ENCODE results near the gene HES6. TPM values are rescaled to one million over a fixed set of nuclear protein-coding genes. Genes with fewer than 3 reads are reported as not detected.

Gene HES6
- total RNA-seq, 4 donors from 2014 or later = 5.3 to 9.1 (median 5.6) TPM

DNA sequence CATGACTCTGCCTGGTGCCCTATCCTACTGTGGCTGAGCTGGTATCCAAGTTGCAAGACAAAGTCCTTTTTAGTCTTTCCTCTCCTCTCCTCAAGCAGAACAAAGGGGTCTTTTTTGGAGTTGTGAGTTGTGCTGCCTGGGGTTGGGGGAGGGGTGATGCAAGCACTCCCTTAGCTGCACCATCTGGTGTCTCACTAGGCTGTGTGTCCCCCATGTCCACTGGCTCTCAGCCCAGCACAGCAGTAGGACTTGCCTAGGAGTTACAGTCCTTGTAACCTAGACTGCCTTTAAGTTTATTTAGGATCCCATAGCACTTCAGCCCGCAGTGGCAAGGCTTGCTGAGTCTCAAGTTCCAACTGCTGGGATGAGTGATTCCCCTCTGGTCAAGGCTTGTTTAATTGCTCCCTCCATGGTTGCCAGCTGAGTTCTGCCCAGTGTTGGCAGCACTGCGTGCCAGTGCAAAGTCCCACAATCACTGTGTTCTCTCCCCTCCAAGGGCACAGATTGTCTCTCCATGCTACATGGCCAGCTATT, 23.1 kb downstream of the HES6 start:
- DNase-seq (ENCODE audit: low spot score) (no peak), ATAC-seq (ENCODE audit: low FRiP score) (no peak)
- TF ChIP-seq, protein P1, sequence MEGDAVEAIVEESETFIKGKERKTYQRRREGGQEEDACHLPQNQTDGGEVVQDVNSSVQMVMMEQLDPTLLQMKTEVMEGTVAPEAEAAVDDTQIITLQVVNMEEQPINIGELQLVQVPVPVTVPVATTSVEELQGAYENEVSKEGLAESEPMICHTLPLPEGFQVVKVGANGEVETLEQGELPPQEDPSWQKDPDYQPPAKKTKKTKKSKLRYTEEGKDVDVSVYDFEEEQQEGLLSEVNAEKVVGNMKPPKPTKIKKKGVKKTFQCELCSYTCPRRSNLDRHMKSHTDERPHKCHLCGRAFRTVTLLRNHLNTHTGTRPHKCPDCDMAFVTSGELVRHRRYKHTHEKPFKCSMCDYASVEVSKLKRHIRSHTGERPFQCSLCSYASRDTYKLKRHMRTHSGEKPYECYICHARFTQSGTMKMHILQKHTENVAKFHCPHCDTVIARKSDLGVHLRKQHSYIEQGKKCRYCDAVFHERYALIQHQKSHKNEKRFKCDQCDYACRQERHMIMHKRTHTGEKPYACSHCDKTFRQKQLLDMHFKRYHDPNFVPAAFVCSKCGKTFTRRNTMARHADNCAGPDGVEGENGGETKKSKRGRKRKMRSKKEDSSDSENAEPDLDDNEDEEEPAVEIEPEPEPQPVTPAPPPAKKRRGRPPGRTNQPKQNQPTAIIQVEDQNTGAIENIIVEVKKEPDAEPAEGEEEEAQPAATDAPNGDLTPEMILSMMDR (IDR thresholded peaks at IDR 0.05) = no peak

DNA sequence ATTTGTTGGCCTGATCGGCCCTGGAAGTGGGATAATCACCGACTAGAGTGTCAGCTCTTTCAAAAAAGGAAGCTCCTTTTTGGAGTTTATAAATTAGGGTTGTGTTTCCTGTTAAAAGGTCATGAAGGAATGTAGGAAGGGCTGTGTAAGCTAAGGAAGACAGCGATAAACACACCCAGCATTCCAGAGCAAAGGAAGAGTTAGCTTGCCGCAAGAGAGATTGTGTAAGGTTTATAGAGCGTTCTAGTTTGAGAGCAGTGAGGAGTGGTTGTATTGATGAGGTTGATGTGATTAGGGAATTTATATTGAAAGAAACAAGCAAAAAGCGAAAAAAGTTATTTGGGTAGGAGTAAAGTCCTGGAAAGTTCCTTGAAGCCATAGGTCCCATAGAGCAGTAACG, 32.8 kb downstream of the HES6 start:
- ATAC-seq (ENCODE audit: low FRiP score) (no peak), DNase-seq (ENCODE audit: low spot score) (no peak)
- TF ChIP-seq, protein P1 (IDR thresholded peaks at IDR 0.05) = no peak

DNA sequence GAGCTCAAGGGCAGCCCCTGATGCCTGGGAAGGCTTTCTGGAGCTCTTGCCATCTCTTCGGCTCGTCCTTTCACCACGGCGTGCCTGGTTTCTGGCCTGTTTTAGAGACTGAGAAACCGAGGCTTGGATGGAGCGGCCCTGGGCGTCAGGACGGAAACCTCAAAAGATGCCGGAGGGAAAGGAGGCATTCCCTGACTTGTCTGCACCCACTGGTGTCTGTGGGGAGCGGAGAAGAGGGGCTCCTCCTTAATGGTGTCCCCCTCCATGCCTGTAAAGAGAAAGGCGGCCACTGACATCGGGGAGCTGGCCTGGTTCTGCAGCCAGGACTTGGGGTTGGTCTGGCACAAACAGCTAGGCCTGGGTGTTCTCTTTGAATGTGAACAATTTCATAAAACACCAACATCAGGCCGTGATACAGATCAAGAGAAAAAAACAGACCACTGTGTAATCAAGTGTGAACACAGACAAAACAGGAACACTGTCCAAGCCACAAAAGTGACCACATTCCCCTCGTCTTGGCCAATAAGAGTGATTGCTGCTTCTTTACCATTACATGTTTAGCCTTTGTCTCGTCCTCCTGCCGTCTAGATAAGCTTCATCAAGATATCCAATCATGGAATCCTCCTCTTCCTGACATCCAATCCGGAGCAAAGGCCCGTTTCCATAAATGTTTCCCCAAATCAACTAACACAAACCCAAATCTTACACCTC, 35.7 kb downstream of the HES6 start:
- peak; percentile 20 for ATAC-seq (ENCODE audit: low FRiP score)

DNA sequence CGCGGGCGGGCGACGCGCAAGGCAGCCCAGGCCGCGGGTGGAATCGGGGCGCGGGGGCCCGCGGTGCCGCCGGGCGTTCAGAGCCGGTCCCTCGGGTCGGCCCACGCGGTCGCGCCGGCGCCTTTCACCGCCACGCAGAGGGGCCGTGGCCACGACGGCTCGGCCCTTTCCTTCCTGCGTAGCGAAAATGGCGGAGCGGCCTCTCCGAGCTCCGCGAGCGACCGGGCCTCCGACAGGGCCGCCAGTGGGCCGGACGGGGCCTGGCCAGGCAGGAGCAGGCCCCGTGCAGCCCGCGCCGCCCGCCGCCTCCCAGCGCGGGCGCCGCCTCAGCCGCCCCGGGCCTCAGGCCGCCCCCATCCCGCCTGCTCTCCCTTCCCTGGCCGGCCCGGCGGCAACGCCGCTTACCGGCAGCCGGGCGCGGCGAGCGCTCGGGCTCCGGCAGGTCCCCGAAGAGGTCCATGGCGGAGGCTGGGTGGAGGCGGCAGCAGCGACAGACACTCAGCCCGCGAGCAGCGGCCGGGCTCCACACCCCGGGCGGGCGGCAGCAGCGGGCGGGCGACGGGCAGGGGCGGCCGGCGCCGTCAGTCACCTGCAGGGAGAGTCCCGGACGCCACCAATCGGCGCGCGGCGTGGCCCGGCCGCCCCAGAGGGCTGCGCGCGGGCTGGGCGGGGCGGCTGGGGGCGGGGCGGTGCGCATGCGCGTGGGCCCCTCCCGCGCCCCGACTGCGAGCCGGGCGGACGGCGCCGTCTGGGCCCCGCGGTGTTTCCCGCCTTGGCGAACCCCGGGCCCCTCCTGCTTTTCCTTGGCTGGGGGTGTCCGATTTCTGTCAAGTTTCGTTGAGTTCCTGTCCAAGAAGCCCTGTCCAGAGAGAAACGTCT, 36.5 kb downstream of the HES6 start, which contains the start of gene ILKAP:
Gene ILKAP, minus strand, starts transcription at position 602 of the 879 bp plus-strand sequence. Its CDS starts 142 bp downstream, at position 460.
- ATAC-seq (ENCODE audit: low FRiP score) (peak; percentile 99), DNase-seq (ENCODE audit: low spot score) (no peak)
- TF ChIP-seq, protein P1 (IDR thresholded peaks at IDR 0.05) = no peak

More for the DNA sequence above, 35.7 kb downstream of the HES6 start:
- TF ChIP-seq, protein P1 (IDR thresholded peaks at IDR 0.05) = no peak
- DNase-seq (ENCODE audit: low spot score) = no peak

DNA sequence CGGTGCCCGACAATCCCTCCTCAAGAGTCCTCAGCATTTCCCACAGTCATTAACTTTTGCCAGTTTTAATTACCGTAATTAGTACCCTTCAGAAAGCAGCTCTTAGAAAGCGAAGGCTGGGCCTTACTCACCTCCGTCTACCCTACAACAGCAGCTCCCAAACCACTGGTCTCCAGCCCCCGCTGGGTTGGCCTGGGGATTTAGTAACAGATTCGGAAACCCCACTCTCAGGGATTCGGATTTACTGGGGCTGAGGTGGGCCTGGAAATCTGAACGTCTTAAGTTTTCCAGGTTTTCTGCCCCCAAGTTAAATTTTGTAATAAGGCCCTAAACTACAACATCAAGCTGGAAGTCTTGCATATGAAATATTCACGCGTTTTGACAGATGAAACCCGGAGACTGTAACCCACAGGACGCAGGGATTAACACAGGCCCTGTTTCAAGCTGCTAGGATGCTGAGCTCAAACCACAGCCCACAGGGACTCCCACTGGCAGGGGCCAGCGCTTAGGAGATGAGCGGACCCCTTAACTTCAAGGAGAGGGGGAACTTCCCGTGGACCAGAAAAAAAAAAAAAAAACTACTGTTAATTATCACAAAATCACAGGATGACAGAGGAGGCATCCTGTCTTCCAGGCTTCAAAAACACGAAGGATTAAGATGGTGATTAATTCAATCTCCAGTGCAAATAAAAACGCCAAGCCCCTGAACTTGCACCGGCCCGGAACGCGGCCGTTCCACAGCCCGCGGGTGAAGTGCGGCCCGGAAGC, 37.3 kb downstream of the HES6 start:
- no peak for ATAC-seq (ENCODE audit: low FRiP score)
- TF ChIP-seq, protein P1 (IDR thresholded peaks at IDR 0.05) = no peak

DNA sequence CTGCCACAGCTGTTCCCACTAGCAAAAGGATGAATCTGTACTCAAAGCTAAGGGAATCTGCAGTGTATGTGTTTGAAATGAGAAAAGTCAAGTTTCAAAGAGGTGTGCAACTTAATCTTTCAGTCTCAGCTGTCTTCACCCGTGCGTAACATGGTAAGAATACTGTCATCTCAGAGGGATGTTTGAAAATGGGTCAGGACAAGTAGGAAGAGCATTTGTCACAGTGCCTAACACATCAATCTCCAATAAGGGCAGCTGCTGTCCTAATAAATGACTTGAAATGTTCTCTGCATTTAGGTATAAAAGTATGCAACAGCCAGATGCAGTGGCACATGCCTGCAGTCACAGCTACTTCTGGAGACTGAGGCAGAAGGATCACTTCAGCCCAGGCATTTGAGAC, 49.4 kb downstream of the HES6 start:
- DNase-seq (ENCODE audit: low spot score) (no peak), ATAC-seq (ENCODE audit: low FRiP score) (no peak)
- TF ChIP-seq, protein P1 (IDR thresholded peaks at IDR 0.05) = no peak

More for the DNA sequence above, 37.3 kb downstream of the HES6 start:
- no peak for DNase-seq (ENCODE audit: low spot score)
